Measurements from ENCODE around the gene FAM3A. TPM values are rescaled to one million over a fixed set of nuclear protein-coding genes. Genes with fewer than 3 reads are reported as not detected.

The FAM3A gene
- total and polyA plus RNA-seq, 10 of the 15 experiments (the other 5 are each of a cell fraction or from before 2014, with no cell fraction given): 0.29 to 21.1 (median 11.4) TPM

DNA sequence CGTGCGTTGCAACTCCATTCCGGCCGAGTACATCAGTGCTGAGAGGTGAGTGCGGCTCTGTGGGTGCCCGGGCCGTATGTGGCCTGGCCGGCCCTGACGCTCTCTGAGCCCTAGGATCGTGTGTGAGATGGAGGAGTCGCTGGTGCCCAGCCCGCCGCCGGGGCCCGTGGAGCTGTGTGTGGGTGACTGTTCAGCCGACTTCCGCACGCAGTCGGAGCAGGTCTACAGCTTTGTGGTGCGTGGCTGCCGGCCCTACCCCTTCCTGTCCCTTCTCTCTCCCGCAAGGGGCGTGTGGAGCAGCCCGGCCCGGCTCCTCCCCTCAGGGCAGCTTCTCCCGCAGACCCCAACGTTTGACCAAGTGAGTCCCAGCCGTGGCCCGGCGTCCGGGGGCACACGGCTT lies 50.0 kb downstream of the FAM3A start:
- Histone ChIP-seq H3K9me3 (replicated peaks; ENCODE audit: control insufficient read depth, insufficient read depth, low read length) (no peaks in the 10 kb centered on the region; the same call in 2 of the 3 replicates), H3K27me3 (replicated peaks in 1 of 2; ENCODE audit: control insufficient read depth in 2 of 2, insufficient read depth in 2 of 2, low read length in 1 of 2) (no peaks in the 10 kb centered on the region), H3K4me3 (no peak overlapping the region), H4K20me1 (ENCODE audit: control insufficient read depth, insufficient read depth) (no peaks in the 10 kb centered on the region), H2AFZ (ENCODE audit: control insufficient read depth, low read depth, low read length) (no peak overlapping the region), H3K4me1 (ENCODE audit: control insufficient read depth, insufficient read depth, low read length) (no peaks in the 10 kb centered on the region), H3K4me2 (ENCODE audit: control insufficient read depth, insufficient read depth) (no peak overlapping the region), H3K27ac (ENCODE audit: control insufficient read depth, insufficient read depth) (no peak overlapping the region), H3K9ac (ENCODE audit: control insufficient read depth, insufficient read depth, low read length) (no peak overlapping the region), H3K79me2 (ENCODE audit: control insufficient read depth, insufficient read depth, low read length) (no peaks in the 10 kb centered on the region), H3K36me3 (ENCODE audit: control insufficient read depth in 2 of 2, insufficient read depth in 2 of 2, low read length in 1 of 2) (peaks cover 0 to 2% of the 10 kb centered on the region in 2 experiments; a peak in 2 of 4 replicates)
- WGBS (ENCODE audit: insufficient coverage, insufficient replicate concordance, low lambda C conversion rate, missing lambda C conversion rate): 91% methylated on average over 18 of the region's 32 CpGs
- ATAC-seq: no peak
- RAD21 ChIA-PET (ENCODE audit: unreplicated experiment): no interaction called here
- in situ Hi-C loops (cut with MboI) (no loop called here), intact Hi-C loops (cut with micrococcal nuclease; ENCODE audit: unreplicated experiment) (no loop called here)
- BruUV-seq (replicated peaks): no TSS peak
- CTCF ChIA-PET: no interaction called here
- no peak for FAIRE-seq
- DNase-seq (ENCODE audit: low read depth, low spot score): no peak
- SMC1A ChIA-PET (ENCODE audit: uncharacterized antibody, unreplicated experiment): no interaction called here
- POLR2A ChIA-PET: no interaction called here
- no peak for TF ChIP-seq HDGF (IDR thresholded peaks at IDR 0.05)

DNA sequence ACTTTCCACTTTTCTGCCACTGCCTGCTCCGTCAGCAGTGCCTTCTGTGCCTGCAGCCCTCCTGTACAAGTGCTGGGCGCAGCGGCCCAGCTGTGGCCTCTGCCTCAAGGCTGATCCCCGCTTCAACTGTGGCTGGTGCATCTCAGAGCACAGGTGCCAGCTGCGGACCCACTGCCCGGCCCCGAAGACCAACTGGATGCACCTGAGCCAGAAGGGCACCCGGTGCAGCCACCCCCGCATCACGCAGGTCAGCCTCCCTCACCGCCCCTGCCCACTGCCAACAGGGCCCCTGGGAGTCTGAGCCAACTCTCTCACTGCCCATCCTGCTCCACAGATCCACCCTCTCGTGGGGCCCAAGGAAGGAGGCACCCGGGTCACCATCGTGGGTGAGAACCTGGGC lies 50.4 kb downstream of the FAM3A start:
- ChIA-PET RAD21 (ENCODE audit: unreplicated experiment) (no interaction called here), SMC1A (ENCODE audit: uncharacterized antibody, unreplicated experiment) (no interaction called here), CTCF (no interaction called here), POLR2A (no interaction called here)
- Histone ChIP-seq H3K9me3 (replicated peaks; ENCODE audit: control insufficient read depth, insufficient read depth, low read length) (no peaks in the 10 kb centered on the region; the same call in 2 of the 3 replicates), H3K36me3 (ENCODE audit: control insufficient read depth in 2 of 2, insufficient read depth in 2 of 2, low read length in 1 of 2) (peaks cover 0 to 2% of the 10 kb centered on the region in 2 experiments; a peak in 2 of 4 replicates), H3K27me3 (replicated peaks in 1 of 2; ENCODE audit: control insufficient read depth in 2 of 2, insufficient read depth in 2 of 2, low read length in 1 of 2) (no peaks in the 10 kb centered on the region), H3K79me2 (ENCODE audit: control insufficient read depth, insufficient read depth, low read length) (no peaks in the 10 kb centered on the region), H3K4me3 (no peak overlapping the region), H3K4me1 (ENCODE audit: control insufficient read depth, insufficient read depth, low read length) (no peaks in the 10 kb centered on the region), H3K9ac (ENCODE audit: control insufficient read depth, insufficient read depth, low read length) (no peak overlapping the region), H4K20me1 (ENCODE audit: control insufficient read depth, insufficient read depth) (no peaks in the 10 kb centered on the region), H3K4me2 (ENCODE audit: control insufficient read depth, insufficient read depth) (no peak overlapping the region), H3K27ac (ENCODE audit: control insufficient read depth, insufficient read depth) (no peak overlapping the region), H2AFZ (ENCODE audit: control insufficient read depth, low read depth, low read length) (no peak overlapping the region)
- in situ Hi-C loops (cut with MboI): no loop called here
- BruUV-seq (replicated peaks): no TSS peak
- WGBS (ENCODE audit: insufficient coverage, insufficient replicate concordance, low lambda C conversion rate, missing lambda C conversion rate): 57% methylated on average over 14 of the region's 14 CpGs
- no peak for DNase-seq (ENCODE audit: low read depth, low spot score)
- intact Hi-C loops (cut with micrococcal nuclease; ENCODE audit: unreplicated experiment): no loop called here
- FAIRE-seq: no peak
- no peak for ATAC-seq
- no peak for TF ChIP-seq NRF1 (conservative IDR thresholded peaks at IDR 0.05; ENCODE audit: low read depth, low read length)
- no peak for TF ChIP-seq ASH2L (IDR thresholded peaks at IDR 0.05; ENCODE audit: borderline replicate concordance, low read depth)
- no peak for TF ChIP-seq EZH2 (IDR thresholded peaks at IDR 0.05; ENCODE audit: borderline replicate concordance, control insufficient read depth, low read depth, low read length)
- no peak for TF ChIP-seq RAD51 (IDR thresholded peaks at IDR 0.05)
- TF ChIP-seq, protein P1, sequence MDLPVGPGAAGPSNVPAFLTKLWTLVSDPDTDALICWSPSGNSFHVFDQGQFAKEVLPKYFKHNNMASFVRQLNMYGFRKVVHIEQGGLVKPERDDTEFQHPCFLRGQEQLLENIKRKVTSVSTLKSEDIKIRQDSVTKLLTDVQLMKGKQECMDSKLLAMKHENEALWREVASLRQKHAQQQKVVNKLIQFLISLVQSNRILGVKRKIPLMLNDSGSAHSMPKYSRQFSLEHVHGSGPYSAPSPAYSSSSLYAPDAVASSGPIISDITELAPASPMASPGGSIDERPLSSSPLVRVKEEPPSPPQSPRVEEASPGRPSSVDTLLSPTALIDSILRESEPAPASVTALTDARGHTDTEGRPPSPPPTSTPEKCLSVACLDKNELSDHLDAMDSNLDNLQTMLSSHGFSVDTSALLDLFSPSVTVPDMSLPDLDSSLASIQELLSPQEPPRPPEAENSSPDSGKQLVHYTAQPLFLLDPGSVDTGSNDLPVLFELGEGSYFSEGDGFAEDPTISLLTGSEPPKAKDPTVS (IDR thresholded peaks at IDR 0.05; ENCODE audit: low read depth, low read length): no peak
- no peak for TF ChIP-seq SREBF1 (IDR thresholded peaks at IDR 0.05; ENCODE audit: low read length)
- no peak for TF ChIP-seq SRF (IDR thresholded peaks at IDR 0.05; ENCODE audit: low read depth in 2 of 2, low read length in 2 of 2)
- no peak for TF ChIP-seq HDAC6 (IDR thresholded peaks at IDR 0.05; ENCODE audit: unreplicated experiment)
- no peak for TF ChIP-seq MTA2 (IDR thresholded peaks at IDR 0.05; ENCODE audit: low read depth)
- TF ChIP-seq SUZ12 (IDR thresholded peaks at IDR 0.05; ENCODE audit: unreplicated experiment): no peak
- no peak for TF ChIP-seq CREM (IDR thresholded peaks at IDR 0.05; ENCODE audit: low read depth)
- no peak for TF ChIP-seq NFXL1 (IDR thresholded peaks at IDR 0.05; ENCODE audit: borderline replicate concordance)
- TF ChIP-seq HDAC2 (IDR thresholded peaks at IDR 0.05): no peak
- TF ChIP-seq NFIC (IDR thresholded peaks at IDR 0.05; ENCODE audit: low read depth, low read length): no peak
- TF ChIP-seq MEF2B (IDR thresholded peaks at IDR 0.05; ENCODE audit: partially characterized antibody, poor library complexity, severe bottlenecking): no peak
- TF ChIP-seq SUPT20H (IDR thresholded peaks at IDR 0.05; ENCODE audit: borderline replicate concordance, control insufficient read depth, low read depth, low read length): no peak
- no peak for TF ChIP-seq CBFB (IDR thresholded peaks at IDR 0.05; ENCODE audit: low read depth)
- no peak for TF ChIP-seq TBL1XR1 (IDR thresholded peaks at IDR 0.05; ENCODE audit: low read depth, low read length)
- no peak for TF ChIP-seq BMI1 (IDR thresholded peaks at IDR 0.05; ENCODE audit: borderline replicate concordance)
